GM11168 (cell line): ENCODE results near the gene CFAP161.

Experiments
- in situ Hi-C: fragments of 300-500 bp; cut with MboI; formaldehyde crosslinking; loops from one replicate; pipeline ENCODE4 v1.12.0; 2022; ENCODE audit warnings: low sequenced_read_pairs; ENCODE audit not compliant: unreplicated experiment

Gene CFAP161

DNA sequence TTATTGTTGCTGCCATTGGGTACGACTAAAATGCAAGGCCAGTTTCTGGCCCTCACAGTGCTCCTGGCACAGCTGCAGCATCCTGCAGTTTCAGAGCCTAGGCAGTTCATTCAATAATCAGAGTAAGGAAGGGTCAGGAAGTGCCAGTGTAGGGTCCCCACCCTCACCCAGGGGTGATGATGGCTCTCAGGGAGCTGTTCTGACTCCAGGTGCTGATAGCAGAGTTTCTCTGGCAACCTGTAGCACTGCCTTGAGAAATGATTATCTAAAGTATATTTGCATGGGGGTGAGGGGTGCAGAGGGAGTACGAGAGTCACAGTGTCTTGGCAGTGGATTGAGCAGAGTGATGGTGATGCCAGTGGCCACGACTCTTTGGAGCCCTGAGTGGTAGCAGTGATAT lies 47.1 kb downstream of the CFAP161 start:
- in situ Hi-C loops, result no loop called here

DNA sequence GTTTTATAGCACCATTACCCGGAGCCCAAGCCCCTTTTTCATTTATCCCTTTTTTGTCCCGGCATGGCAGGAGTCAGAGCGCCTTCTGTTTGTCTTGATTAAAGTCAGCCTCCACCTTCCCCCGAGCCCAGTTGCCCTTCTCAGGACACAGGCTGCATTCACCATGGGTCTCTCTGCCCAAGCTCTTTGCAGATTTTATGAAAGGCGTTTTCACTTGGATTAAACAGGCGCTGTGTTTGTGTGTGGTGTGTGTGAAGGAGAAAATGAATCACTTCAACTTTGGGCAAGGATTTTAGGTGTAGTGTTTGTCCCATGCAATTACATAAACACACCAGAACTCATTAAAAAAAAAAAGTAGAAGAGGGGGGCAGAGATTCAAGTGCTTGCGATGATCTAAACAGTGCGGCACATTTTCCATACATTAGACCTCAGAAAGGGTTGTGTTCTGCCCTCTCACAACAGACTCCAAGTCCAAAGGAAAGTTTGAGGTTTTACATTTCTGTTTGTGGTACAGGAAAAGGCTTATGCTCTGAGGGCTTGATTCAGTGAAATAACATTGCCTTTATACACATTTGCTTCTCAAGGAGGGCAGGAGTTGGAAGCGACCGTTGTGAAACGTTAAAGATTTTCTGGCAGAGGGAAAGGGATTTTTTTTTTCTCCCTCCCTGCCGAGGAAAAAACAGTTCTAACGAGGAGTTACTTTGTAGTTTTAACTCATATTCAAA lies 48.1 kb downstream of the CFAP161 start:
- in situ Hi-C loops, result no loop called here

- in situ Hi-C loops, result no loop called here
Measured at GRCh38 chr15:81182756-81183438, 48.8 kb downstream of the CFAP161 start.

- in situ Hi-C loops, result no loop called here
Measured at GRCh38 chr15:81183439-81183775, 49.3 kb downstream of the CFAP161 start.

GRCh38 chr15:81184188-81184587 lies 50.1 kb downstream of the CFAP161 start:
- in situ Hi-C loops, result no loop called here

GRCh38 chr15:81185631-81186295 lies 51.7 kb downstream of the CFAP161 start:
- in situ Hi-C loops, result no loop called here

DNA sequence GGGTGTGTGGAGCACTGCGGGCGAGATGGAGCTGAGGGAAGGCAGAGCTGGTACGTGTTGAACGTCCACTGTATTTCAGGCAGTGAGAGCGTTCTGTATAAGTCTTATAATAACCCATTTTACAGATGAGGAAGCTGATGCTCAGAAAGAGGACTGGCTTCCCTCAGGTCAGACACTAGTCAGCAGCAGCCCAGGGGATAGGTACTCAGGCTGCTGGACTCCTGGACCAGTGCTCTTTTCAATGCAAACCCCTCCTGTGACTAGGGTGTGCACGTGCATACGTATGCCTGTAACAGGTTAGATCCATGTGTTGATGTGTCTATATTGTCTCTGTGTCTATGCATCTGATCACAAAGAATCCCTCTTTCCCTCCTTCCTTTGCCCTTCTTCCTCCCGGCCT lies 54.3 kb downstream of the CFAP161 start:
- in situ Hi-C loops, result no loop called here

- in situ Hi-C loops, result no loop called here
Measured at GRCh38 chr15:81189583-81190283, 55.7 kb downstream of the CFAP161 start.

DNA sequence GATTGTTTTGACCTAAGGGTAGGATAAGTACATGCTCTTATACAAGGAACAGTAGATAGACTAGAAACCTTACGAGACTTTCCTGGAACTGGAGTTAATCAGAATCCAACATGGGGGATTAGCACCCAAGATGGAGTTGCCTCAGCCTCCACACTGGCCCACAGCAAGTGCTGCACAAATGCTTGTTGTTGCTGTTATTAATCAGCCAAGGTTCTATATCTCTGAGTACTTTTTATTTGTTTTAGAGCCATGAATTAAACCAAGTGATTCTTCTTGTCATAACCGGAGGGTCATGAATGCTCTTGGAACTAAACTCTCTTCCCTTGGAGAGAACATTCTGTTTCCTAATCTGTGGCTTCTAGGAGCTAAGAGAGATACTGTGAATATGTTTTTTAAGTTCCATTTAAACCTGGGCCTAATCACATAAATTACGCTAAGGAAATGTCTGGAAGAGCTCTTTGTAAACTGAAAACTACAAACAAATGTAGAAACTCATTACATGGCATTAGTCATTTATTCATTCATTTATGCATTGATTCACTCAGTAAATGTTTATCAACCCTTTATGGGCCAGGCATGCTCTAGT lies 56.9 kb downstream of the CFAP161 start:
- in situ Hi-C loops, result no loop called here

GRCh38 chr15:81191701-81192100 lies 57.6 kb downstream of the CFAP161 start:
- in situ Hi-C loops, result no loop called here

GRCh38 chr15:81194723-81195122 lies 60.7 kb downstream of the CFAP161 start:
- in situ Hi-C loops, result no loop called here

DNA sequence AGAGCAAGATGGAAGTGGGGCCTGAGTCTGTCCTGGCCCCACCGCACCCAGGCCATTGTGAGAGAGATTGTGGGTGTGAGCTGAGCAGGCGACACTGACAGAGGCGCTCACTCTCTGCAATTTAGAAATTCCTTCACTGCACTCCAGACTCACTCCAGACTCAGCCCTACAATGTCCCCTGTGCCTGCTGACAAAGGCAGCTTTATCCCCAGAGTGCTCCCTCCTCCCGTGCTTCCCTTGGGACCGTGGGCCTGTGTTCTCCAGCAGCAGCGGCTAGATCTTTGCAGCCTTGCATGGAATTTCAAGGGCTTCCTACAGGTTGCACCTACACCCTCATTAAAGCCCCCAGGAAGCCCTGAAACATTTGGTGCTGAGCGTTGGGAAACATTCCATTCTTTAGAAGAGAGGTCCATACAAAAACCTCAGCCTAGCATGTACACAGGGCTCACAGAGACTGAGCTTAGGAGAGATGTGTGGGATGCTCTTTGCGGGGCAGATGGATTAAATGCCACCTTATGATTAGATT lies 61.3 kb downstream of the CFAP161 start:
- in situ Hi-C loops, result no loop called here

GRCh38 chr15:81196576-81197254 lies 62.6 kb downstream of the CFAP161 start, which contains the start of gene IL16:
TSS of gene IL16 (plus strand) at chr15:81196879. CDS start at chr15:81225400, 28,521 bp downstream.
- in situ Hi-C loops, result no loop called here

- in situ Hi-C loops, result no loop called here
Measured at GRCh38 chr15:81197255-81197630, 63.2 kb downstream of the CFAP161 start.

- in situ Hi-C loops, result no loop called here
Measured at GRCh38 chr15:81197688-81198281, 63.7 kb downstream of the CFAP161 start.
